AG20443 (cell line): ENCODE data around the gene FNDC10.
A peak's percentile ranks its signal among the peaks of the same experiment; 100 is the strongest.
"Not testable (repeated sequence)": the region's sequence is repeated elsewhere in the genome, so short reads cannot be mapped to it uniquely, and the experiment has no call there.

Experiments used
- DNase-seq: peaks from one replicate; pipeline ENCODE4 v3.0.0; 2012; ENCODE audit warnings: low spot score, mixed read lengths

Gene FNDC10

DNA sequence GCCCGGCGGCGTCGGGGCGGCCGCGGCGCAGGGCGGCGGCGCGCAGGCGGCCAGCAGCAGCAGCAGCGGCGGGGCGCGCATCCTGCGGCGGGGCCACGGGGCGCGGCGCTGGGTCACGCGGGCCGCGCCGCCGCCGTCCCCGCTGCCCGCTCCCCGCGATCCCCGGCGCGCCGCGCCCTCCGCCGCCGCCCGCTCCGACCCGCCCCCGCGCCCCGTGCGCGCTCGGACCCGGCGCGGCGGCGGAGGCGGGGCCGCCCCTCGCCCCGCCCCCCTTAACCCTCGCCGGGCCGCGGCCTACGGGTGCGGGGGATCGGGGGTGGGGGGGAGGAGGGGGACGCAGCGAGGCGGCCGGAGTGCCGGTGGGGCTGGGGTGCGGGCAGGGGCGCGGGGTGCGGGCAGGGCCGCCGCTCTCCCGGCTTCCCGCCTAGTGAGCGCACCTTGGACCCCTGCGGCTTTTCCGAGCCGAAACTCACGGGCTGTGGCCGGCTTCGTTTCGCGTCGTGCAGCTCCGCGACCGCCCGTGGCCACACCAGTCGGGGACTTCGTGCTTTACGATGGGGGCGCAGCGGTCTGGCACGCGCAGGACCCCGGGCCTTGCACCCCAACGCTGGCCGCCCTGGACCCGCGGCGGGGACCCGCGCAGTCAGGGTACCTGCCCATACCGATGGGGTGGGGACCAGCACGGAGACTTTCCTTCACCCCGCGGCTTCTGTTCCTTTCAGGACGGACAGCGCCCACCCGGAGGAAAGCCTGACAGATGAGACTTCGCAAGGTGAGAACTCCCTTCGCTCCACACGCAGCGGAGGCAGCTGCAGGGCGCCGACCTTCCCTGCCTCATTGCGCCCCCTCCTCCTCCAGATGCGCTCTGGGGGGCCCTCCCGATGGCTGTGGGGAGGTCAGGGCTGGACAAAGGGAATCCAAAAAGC, at the start of gene FNDC10:
Gene FNDC10 (minus strand): TSS at position 201 of the 926 bp plus-strand sequence. CDS start 120 bp downstream, at position 81.
- peak; percentile 55 for DNase-seq

DNA sequence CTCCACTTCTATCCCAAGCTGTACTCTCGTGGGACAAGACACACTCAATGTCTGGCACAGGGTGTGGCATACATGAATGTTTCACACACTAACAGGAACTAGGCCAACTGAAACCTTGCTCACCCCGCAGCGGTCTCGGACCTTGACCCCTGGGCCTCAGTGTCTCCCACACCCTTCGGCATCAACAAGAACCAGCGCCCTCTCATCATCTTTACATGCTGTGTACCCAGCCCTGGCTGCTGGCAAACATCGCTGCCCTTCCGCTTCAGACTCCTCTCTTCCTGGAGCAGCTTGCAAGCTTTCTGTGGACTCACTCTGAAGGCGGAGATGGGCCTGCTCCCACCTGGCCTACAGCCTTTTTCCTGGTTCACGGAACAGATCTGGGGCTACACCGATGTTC, 48.3 kb upstream of the FNDC10 start:
- DNase-seq: not testable (repeated sequence)

DNA sequence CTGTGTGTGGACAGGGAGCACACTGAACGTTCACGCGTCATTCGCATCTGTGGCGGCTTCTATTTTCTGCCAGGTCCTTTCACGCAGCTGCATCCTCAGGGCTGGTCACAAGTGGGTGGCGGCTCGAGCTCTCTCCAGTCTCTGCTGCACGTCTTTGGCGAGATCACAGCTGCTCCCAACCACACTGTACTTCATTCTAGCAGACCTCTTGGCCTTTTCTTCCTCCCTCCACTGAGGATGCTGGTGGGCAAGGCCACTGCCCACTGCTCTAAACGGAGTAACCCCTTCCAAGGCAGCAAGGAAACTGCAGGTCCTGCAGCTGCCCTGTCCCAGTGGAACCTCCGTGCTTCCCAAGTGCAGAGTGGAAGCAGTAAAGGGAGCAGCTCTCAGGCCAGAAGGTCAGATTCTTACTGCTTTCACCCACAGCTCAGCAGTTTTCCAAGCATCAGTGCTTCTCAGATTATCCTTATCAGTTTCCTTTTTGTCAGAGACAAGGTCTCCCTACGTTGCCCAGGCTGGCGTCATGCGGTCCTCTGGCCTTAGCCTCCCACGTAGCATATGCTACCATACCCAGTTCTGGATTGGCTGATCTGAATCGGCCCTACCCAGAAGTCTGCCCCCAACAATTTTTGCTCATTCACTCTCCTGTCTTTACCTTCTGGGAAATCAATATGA, 47.8 kb upstream of the FNDC10 start:
- DNase-seq: not testable (repeated sequence)

DNA sequence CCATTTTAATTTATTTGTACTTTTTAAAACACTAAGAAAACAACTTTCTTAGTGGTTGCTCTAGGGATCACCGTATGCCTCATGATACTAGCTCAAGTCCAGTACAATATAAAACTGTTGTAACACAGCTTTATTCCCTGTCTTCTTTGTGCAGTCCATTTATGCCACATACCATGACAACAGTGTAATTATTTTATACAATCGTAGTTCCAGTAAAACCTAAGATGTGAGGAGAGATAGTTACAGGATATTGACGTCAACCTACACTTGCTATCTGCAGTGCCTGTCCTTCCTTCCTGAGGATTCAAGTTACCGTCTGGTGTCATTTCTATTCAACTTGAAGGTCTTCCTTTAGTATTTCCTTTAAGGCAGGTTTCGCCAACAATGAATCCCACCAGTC, 46.4 kb upstream of the FNDC10 start:
- not testable (repeated sequence) for DNase-seq

DNA sequence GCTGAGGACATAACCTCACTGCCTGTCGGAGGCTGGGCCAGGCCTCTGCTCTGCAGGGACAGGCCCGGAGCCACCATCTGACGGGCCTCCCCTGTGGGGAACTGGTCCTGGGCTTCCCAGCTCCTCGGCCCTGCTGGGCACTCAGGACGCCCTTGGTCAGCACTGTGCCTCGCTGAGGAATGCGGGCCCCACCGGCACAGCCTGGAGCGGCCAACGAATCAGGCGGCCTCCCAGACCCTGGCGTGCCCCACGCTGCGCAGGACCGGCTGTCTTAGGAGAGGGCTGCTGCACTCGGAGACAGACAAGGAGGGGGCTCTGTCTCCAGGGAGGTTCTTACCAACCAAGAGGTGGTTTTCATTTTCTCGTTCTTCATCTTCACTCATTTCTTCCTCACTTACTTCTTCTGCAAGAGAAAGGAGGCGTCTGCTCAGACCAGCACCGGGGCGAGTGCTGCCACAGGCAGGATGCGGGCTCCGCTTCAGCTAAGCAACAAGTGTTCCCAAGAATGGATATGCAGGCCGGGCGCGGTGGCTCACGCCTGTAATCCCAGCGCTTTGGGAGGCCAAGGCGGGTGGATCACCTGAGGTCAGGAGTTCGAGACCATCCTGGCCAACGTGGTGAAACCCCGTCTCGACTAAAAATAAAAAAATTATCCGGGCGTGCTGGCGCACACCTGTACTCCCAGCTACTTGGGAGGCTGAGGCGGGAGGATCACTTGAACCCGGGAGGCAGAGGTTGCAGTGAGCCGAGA, 41.0 kb upstream of the FNDC10 start:
- DNase-seq: not testable (repeated sequence)

DNA sequence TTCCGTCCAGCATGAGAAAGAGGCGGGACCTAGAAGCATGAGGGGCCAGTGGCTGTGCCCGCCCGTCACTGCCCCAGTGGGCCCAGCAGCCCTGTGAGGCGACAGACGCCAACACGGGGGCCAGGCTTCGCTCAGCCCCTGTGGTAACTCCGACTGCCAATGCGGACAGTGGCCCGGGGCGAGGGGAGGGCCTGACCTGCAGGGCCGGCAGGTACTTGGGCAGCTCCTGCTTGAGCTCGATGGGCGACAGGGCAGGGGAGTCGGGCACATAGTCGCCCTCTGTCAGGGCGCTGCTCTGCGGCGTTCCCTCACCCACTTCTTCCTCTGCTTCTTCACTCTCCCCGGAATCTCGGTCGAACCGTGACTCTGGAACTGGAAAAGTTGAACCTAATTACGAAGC, 40.1 kb upstream of the FNDC10 start:
- not testable (repeated sequence) for DNase-seq

DNA sequence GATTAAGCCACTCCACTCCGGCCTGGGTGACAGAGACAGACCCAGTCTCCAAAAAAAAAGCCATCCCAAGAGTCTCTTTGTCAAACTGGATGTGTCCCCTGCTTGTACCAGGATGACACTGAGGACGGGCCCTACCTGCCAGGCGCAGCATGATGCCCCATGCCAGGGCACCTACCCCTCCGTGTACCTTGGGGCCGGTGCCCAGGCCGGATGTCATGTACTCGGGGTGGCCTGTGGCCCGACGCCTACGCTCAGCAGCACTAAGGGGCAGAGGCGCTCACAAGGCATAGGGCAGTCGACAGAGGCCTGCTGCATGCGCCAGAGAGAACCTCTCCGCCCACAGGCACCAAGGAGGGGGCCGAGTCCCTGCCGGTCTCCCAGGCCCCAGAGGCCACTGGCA, 39.4 kb upstream of the FNDC10 start:
- not testable (repeated sequence) for DNase-seq

DNA sequence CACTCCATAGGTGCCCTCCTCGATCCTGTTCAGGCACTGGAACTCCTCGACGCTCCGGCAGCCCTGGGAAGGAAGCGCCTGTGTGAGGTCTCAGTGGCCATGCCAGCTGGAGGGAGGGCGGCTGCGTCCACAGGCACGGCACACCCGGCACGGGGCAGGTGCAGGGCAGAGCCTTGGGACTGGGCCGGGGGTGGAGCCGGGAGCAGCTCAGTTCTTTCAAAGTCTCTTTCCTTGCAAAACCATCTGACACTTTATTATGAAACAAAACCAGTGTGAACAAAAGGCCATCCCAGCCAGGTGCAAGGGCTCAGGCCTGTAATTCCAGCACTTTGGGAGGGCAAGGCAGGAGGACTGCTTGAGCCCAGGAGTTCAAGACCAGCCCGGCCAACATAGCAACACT, 38.6 kb upstream of the FNDC10 start:
- DNase-seq: not testable (repeated sequence)

DNA sequence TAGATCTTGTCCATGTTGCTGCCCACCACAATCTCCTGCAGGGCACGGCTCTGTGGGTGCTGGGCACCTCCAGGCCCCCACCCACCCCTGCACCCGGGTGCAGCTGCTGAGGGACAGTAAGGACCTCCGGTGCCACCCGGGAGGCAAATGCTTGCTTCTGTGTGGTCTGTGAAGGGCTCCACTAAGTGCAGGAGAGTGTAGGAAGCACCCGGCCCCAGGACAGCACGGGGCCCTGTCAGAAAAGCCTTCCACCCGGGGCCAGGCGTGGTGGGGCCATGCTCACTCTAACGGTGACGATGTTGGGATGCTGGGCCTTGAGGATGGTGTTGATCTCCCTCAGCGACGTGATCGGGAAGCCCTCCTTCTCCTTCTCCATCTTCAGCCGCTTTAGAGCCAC, 37.5 kb upstream of the FNDC10 start:
- not testable (repeated sequence) for DNase-seq

DNA sequence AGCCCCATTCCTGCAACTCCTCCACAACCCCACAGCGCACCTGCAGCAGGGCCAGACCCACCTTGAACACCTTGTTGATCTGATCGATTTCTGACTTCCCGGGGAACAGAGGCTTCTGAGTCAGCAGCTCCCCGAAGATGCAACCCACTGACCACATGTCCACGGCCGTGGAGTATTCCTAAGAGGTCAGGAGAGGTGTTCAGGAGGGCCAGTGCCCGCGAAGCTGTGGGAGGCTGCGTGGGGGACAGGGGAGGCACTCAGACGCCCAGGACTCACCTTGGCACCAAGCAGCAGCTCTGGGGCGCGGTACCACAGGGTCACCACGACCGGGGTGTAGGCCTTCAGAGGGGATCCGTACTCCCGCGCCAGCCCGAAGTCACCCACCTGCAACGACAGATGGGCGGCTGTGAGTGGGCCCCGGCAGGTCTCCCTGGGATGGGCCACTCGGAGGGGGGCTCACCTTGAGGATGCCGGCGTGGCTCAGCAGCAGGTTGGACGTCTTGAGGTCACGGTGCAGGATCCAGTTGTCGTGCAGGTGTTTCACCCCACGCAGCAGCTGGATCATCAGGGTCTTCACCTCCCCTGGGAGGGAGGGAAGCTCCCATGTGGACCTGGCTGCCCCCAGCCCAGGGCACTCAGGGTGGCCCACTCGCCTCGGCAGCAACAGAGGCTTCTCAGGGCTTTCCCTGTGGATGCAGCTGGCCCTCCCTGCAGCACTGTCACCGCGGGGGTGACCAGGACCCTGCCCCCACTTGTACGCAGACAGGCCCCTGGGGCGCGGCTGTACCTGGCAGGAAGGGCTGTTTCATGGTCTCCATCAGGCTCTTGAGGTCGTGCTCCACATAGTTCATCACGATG, 36.9 kb upstream of the FNDC10 start:
- not testable (repeated sequence) for DNase-seq

DNA sequence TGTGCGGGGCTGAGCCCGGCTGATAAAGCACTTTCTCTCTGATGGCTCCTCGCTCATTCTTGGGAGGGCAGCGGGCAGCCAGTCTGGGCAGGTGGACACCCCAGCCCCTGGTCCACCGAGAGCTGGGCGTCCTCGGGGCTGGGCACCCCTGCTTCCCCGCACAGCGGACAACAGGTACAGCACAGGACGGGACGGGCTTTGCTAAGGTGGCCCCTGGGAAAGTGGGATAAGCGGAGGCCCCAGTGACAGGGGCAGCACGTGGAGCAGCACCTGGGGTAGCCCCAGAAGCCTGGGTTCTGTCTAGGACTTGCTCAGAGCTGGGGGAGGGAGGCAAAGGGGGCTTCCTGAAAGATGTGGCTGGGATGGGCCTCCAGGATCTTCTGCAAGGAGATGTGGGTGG, 34.7 kb upstream of the FNDC10 start:
- DNase-seq: not testable (repeated sequence)

DNA sequence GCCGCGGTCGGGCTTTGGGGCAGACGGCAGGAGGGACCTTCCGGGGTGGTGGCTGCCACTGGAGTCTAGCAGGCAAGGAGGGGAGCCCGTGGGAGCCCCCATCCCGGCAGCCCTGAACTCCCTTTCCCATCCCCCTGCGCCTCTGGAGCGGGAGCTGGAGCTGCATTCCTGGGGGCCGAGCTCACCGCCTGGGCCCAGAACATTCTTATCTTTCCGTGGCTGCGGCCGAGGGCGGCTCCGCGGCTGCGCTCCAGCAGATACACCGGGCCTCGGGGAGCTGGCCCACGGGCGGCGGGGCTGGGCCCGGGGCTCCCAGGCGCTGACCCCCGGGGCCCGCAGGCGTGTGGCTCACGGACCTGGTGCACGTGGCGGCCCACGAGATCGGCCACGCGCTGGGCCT, 33.5 kb upstream of the FNDC10 start:
- DNase-seq: not testable (repeated sequence)

DNA sequence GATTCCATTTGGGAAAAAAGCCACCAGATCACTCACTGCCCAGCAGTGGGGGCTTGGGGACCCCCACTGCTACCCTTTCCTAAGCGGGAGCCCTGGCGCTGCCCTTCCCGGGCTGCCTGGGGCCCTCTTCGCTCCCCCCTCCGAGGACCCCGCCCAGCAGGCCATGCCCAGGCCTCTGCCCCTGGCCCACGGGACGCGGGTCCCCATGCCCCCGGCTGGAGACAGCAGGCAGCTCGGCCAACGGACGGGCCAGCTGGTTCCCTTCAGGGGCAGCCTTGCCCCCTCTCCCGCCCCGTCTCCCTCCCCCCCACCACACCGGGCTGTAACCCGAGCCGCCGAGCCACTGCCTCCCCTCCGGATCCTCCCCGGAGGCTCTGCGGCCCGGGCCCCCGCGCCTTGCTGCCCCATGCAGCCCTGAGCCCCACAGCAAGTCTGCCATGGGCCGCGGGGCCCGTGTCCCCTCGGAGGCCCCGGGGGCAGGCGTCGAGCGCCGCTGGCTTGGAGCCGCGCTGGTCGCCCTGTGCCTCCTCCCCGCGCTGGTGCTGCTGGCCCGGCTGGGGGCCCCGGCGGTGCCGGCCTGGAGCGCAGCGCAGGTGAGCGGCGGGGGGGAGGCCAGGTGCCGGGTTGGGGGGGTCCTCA, 32.0 kb upstream of the FNDC10 start, which contains the start of gene MMP23B:
Gene MMP23B (plus strand): TSS at position 392 of the 639 bp plus-strand sequence. CDS start 46 bp downstream, at position 438.
- DNase-seq: peak; percentile 46

DNA sequence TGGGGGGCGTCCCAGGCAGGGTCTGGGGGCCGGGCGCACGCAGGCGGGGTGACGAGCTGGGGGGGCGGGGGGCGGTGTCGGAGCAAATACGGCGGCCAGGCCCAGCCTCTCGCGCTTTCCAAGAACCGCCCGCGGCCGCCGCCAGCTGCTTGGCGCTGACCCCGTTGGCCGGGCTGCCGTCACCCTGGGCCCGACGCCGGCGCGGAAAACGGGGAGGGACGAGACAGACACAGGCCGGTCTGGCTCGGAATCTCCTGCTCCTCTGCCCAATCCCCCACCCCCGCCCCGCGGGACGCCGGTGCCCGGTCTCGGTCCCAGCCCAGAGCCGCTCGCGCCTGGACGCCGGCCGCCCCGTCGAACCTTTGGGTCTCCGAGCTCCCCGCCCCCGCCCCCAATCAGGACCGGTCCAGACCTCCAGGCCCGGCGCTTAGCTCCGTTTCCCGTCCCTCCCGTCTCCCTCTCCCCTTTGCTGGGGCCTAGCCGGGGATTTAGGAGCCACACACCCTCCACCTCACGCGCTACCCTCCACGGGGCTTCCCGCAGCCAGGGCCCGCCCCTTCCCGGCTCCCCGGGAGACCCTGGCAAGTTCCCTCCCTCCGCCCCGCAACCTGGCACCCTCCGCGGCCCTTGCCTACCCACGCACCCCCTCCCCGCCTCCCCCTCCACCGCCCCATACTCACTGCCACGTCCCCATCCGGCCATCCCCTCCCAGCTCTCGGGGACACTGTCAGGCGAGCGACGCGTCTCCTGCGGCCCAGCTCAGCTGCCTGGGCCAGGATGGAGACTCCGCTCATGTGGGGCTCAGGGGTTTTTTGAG, 31.2 kb upstream of the FNDC10 start:
- peak; percentile 72 for DNase-seq

DNA sequence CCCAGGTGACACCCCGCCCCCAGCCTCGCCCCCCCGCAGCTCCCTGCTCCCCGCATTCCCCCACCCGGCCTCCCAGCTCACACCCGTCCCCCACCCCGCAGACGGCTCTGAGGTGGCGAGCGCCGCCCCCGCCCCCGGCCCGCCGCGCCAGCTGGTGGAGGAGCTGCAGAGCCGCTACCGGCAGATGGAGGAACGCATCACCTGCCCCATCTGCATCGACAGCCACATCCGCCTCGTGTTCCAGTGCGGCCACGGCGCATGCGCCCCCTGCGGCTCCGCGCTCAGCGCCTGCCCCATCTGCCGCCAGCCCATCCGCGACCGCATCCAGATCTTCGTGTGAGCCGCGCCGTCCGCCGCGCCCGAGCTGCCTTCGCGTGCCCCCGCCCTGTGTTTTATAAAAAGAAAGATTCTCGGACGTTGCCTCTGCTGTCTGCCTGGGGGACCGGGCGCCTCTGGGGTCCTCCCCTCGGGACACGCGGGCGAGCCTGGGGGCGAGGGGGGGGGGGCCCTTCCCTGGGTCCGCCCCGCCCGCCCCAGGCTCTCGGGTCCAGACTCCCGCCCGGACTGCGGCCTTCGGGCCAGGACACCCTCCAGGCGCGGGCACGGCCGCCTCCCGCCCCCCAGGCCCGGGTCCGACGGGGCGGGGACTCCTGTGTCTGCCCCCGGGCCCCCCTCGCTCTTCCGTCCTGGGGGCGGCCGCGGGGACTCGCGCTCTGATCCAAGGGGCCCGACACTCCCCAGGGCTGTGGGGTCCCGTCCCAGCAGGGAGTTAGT, 30.4 kb upstream of the FNDC10 start:
- DNase-seq: peak; percentile 55

DNA sequence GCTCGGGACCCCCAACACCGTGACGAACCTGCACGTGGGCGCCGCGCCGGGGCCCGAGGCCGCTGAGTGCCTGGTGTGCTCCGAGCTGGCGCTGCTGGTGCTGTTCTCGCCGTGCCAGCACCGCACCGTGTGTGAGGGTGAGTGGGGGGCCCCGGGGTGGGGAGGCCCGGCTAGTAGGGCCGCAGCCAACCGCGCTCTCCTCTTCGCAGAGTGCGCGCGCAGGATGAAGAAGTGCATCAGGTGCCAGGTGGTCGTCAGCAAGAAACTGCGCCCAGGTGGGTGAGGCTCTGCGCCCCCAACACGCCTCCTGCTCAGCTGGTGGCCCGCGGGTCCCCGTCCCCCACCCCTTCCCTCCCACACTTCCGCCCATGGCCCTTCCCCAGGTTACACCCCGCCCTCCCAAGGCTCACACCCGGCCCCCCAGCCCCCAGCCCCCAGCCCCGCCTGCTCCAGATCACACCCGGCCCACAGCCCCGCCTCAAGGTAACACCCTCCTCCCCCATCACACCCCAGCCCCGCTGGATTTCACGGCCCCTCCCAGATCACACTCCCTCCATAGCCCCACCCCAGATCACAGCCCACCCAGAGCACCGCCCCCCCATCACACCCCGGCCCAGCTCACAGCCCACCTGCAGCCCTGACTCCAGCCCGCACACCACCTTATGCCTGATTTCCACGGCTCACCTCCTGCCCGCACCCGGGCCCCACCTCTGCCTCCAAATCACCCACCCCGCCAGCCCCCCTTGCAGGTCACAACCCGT, 29.7 kb upstream of the FNDC10 start:
- DNase-seq: no peak

DNA sequence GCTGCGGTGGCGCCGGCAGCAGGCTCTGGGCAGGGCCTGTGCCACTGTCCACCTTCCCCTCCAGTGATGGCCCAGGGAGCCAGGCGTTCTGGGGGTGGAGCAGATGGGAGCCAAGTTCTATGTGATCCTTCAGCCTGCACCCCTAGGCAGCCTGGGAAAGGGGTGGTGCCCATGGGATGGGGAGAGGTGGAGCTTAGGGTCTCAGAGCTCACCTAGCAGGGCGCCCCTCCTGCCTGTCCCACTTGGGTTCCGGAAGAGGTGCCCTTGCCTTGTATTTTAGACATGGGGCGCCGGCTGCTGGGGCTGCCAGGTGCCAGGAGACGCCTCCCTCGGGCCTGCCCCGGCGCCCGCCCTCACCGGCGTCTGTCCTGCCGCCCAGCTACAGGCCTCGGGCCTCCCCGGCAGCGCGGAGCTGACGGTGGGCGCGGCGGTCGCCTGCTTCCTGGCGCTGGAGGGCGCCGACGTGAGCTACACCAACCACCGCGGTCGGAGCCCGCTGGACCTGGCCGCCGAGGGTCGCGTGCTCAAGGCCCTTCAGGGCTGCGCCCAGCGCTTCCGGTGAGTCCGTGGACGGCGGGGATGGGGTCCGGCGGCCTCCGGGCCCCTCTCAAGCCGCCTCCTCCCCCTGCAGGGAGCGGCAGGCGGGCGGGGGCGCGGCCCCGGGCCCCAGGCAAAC, 29.0 kb upstream of the FNDC10 start:
- DNase-seq: no peak
